OCI-LY1 (cell line): Measurements from ENCODE around the gene RASSF10.

Experiments
- H2AFZ ChIP-seq: fragments of 200-600 bp; sonication (generic), shearing (Covaris generic); 2 replicates; pipeline ENCODE4 v1.6.0; 2014; ENCODE audit warnings: antibody characterized with exemption, mild to moderate bottlenecking, low read length
- H3F3A ChIP-seq: fragments of 200-600 bp; sonication (generic), shearing (Covaris generic); 2 replicates; pipeline ENCODE4 v1.6.0; 2014; ENCODE audit warnings: mild to moderate bottlenecking, antibody characterized with exemption, low read length, moderate library complexity; ENCODE audit not compliant: insufficient read depth
- H3K27ac ChIP-seq: fragments of 200-600 bp; sonication (generic); 2 replicates; pipeline ENCODE4 v1.5.1; 2014; ENCODE audit warnings: low read length, mixed run types, mild to moderate bottlenecking, low read depth; ENCODE audit not compliant: poor library complexity, severe bottlenecking
- H3K27me3 ChIP-seq: fragments of 200-600 bp; sonication (generic); 2 replicates; pipeline ENCODE4 v1.6.0; 2014; ENCODE audit warnings: antibody characterized with exemption, mild to moderate bottlenecking, low read length, moderate library complexity; ENCODE audit not compliant: insufficient read depth
- H3K36me3 ChIP-seq: fragments of 200-600 bp; sonication (generic); 2 replicates; pipeline ENCODE4 v1.6.1; 2014; ENCODE audit warnings: mild to moderate bottlenecking, antibody characterized with exemption, low read length, moderate library complexity, mixed read lengths; ENCODE audit not compliant: insufficient read depth
- H3K4me1 ChIP-seq: fragments of 200-600 bp; sonication (generic); 2 replicates; pipeline ENCODE4 v1.5.1; 2014; ENCODE audit warnings: mild to moderate bottlenecking, low read length, moderate library complexity; ENCODE audit not compliant: insufficient read depth, severe bottlenecking
- H3K4me2 ChIP-seq: fragments of 200-600 bp; sonication (generic), shearing (Covaris generic); 2 replicates; pipeline ENCODE4 v1.6.1; 2014; ENCODE audit warnings: low read length
- H3K4me3 ChIP-seq: fragments of 200-600 bp; sonication (generic); 2 replicates; pipeline ENCODE4 v1.5.1; 2014; ENCODE audit warnings: low read length, low read depth, mild to moderate bottlenecking, mixed read lengths; ENCODE audit not compliant: poor library complexity, severe bottlenecking
- H3K79me2 ChIP-seq: fragments of 200-600 bp; shearing (Covaris generic); 2 replicates; pipeline ENCODE4 v1.6.1; 2016; ENCODE audit warnings: mixed run types, low read length, mixed read lengths; ENCODE audit not compliant: insufficient read depth
- H3K9ac ChIP-seq: fragments of 200-600 bp; sonication (generic), shearing (Covaris generic); 2 replicates; pipeline ENCODE4 v1.6.1; 2014; ENCODE audit warnings: mild to moderate bottlenecking, low read length, mixed read lengths
- H3K9me2 ChIP-seq: fragments of 200-600 bp; sonication (generic), shearing (Covaris generic); 2 replicates; pipeline ENCODE4 v1.6.1; 2014; ENCODE audit warnings: low read depth, mild to moderate bottlenecking, low read length, mixed read lengths
- H3K9me3 ChIP-seq: fragments of 200-600 bp; shearing (Covaris generic); 2 replicates; pipeline ENCODE4 v1.6.1; 2014; ENCODE audit warnings: low read length, mixed read lengths
- H4K20me1 ChIP-seq: fragments of 200-600 bp; sonication (generic), shearing (Covaris generic); 2 replicates; pipeline ENCODE4 v1.6.0; 2016; ENCODE audit warnings: mild to moderate bottlenecking, low read length; ENCODE audit not compliant: insufficient read depth
- CTCF ChIP-seq: fragments of 200-600 bp; sonication (generic), shearing (Covaris generic); IDR thresholded peaks from 2 replicates; pipeline ENCODE4 v1.5.1; 2017; ENCODE audit warnings: mild to moderate bottlenecking, antibody characterized with exemption, low read length, moderate library complexity, mixed read lengths
- EZH2 ChIP-seq: fragments of 200-600 bp; sonication (generic), shearing (Covaris generic); IDR thresholded peaks from 2 replicates; pipeline ENCODE4 v1.8.0; 2017; ENCODE audit warnings: borderline replicate concordance, mixed run types, mild to moderate bottlenecking, antibody characterized with exemption, low read length, moderate library complexity, mixed read lengths

RASSF10 gene

GRCh38 chr11:12986194-12986898 lies 22.8 kb upstream of the RASSF10 start:
- H3K4me1 ChIP-seq: no peaks in the 10 kb centered on the region
- H3K9ac ChIP-seq: no peak overlapping the region
- no peaks in the 10 kb centered on the region for H3K9me3 ChIP-seq
- H3K4me2 ChIP-seq: no peak overlapping the region
- H3K36me3 ChIP-seq: no peaks in the 10 kb centered on the region
- H3F3A ChIP-seq: no peaks in the 10 kb centered on the region
- H3K27ac ChIP-seq: no peak overlapping the region
- H3K9me2 ChIP-seq: no peaks in the 10 kb centered on the region
- H3K4me3 ChIP-seq: no peak overlapping the region
- no peaks in the 10 kb centered on the region for H4K20me1 ChIP-seq
- no peaks in the 10 kb centered on the region for H3K27me3 ChIP-seq
- no peak overlapping the region for H2AFZ ChIP-seq
- H3K79me2 ChIP-seq: no peaks in the 10 kb centered on the region
- TF ChIP-seq CTCF: no peak
- no peak for TF ChIP-seq EZH2

- H3K9ac ChIP-seq: no peak overlapping the region
- no peak overlapping the region for H3K4me3 ChIP-seq
- no peak overlapping the region for H3K4me2 ChIP-seq
- TF ChIP-seq CTCF: no peak
- no peak for TF ChIP-seq EZH2
- no peaks in the 10 kb centered on the region for H3F3A ChIP-seq
- no peaks in the 10 kb centered on the region for H3K36me3 ChIP-seq
- H3K27me3 ChIP-seq: no peaks in the 10 kb centered on the region
- no peaks in the 10 kb centered on the region for H3K9me3 ChIP-seq
- no peak overlapping the region for H3K27ac ChIP-seq
- H3K4me1 ChIP-seq: no peaks in the 10 kb centered on the region
- H4K20me1 ChIP-seq: no peaks in the 10 kb centered on the region
- no peaks in the 10 kb centered on the region for H3K79me2 ChIP-seq
- H3K9me2 ChIP-seq: no peaks in the 10 kb centered on the region
- H2AFZ ChIP-seq: no peak overlapping the region
Observed at GRCh38 chr11:12989428-12990161, 19.5 kb upstream of the RASSF10 start.

GRCh38 chr11:12990162-12990480 lies 19.0 kb upstream of the RASSF10 start:
- Histone ChIP-seq H3K4me2 (no peak overlapping the region), H3K9ac (no peak overlapping the region), H3K9me3 (no peaks in the 10 kb centered on the region), H3K4me1 (no peaks in the 10 kb centered on the region), H3K36me3 (no peaks in the 10 kb centered on the region), H3K4me3 (no peak overlapping the region), H3K9me2 (no peaks in the 10 kb centered on the region), H3F3A (no peaks in the 10 kb centered on the region), H2AFZ (no peak overlapping the region), H4K20me1 (no peaks in the 10 kb centered on the region), H3K27me3 (no peaks in the 10 kb centered on the region), H3K79me2 (no peaks in the 10 kb centered on the region), H3K27ac (no peak overlapping the region)
- no peak for TF ChIP-seq EZH2
- TF ChIP-seq CTCF: no peak
